ENCODE measurements around the gene GCNA. TPM values are rescaled to one million over a fixed set of nuclear protein-coding genes. Genes with fewer than 3 reads are reported as not detected.

Gene GCNA
- total RNA-seq, 1 experiment from 2014 or later: 2.9 TPM

DNA sequence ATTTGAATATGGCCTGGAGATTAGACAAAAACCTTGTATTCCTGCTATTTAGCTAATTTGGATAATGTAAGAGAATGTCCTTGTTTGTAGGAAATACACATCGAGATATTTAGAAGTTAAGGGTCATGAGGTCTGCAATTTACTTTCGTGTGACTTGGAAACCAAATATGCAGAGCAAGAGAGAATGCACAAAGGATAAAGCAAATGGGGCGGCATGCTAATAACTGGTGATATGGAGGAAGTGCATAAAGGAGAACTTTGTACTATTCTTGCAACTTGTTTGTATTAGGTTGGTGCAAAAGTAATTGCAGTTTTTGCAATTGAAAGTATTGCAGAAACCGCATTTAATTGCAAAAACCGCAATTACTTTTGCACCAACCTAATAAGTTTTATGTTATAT is 47.2 kb downstream of the GCNA start:
- H3K9me2 ChIP-seq (replicated peaks; ENCODE audit: low read length): no peaks in the 10 kb centered on the region
- TF ChIP-seq EZH2phosphoT487 (IDR thresholded peaks at IDR 0.05; ENCODE audit: borderline replicate concordance, low read length) (no peak), EZH2 (IDR thresholded peaks at IDR 0.05; ENCODE audit: low read length, unreplicated experiment) (no peak)
- no TSS peak for BruUV-seq (replicated peaks)
- no peaks in the 10 kb centered on the region for H3K27me3 ChIP-seq (ENCODE audit: low read length)
- no peaks in the 10 kb centered on the region for H3F3A ChIP-seq (ENCODE audit: low read length, unreplicated experiment)
- no peaks in the 10 kb centered on the region for H3K79me2 ChIP-seq (ENCODE audit: low read length)
- intact Hi-C loops (cut with micrococcal nuclease): no loop called here
- no peaks in the 10 kb centered on the region for H3K9me3 ChIP-seq (ENCODE audit: low read length)
- no peak overlapping the region for H3K4me2 ChIP-seq (ENCODE audit: low read length)
- H3K4me1 ChIP-seq (ENCODE audit: insufficient read depth, low read length): peaks cover 13% of the 10 kb centered on the region
- CTCF ChIA-PET: no interaction called here
- ATAC-seq (no peak), DNase-seq (no peak)
- no peak overlapping the region for H3K9ac ChIP-seq (ENCODE audit: low read length)
- no peaks in the 10 kb centered on the region for H4K20me1 ChIP-seq (ENCODE audit: low read length)
- H3K36me3 ChIP-seq (ENCODE audit: low read depth, low read length): no peaks in the 10 kb centered on the region
- POLR2A ChIA-PET (ENCODE audit: unreplicated experiment): no interaction called here
- H2AFZ ChIP-seq (ENCODE audit: low read length): no peak overlapping the region
- no peak overlapping the region for H3K4me3 ChIP-seq (ENCODE audit: low read length)
- no peak overlapping the region for H3K27ac ChIP-seq (ENCODE audit: low read length)

DNA sequence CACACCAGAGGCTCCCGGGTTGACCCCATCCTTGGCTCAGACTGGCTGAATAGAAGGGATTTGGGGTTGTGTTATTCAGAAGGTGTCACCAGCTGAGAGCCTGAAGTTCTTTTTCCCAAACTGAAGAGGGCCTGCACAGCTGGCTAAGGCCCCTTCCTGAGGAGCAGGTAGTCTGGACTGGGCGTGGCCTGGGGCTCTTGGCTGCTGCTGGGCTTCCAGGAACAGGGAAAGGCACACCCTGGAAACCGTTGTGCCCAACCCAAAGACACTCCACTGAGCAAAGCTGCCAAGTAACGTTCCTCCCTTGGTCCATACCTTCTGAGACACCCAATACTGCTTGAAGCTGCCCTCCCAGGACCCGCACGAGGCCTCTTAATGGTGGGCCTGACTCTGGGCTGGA is 48.3 kb downstream of the GCNA start:
- H3K36me3 ChIP-seq (ENCODE audit: low read depth, low read length): no peaks in the 10 kb centered on the region
- no peak overlapping the region for H3K27ac ChIP-seq (ENCODE audit: low read length)
- ChIA-PET CTCF (no interaction called here), POLR2A (ENCODE audit: unreplicated experiment) (no interaction called here)
- H3K9me3 ChIP-seq (ENCODE audit: low read length): no peaks in the 10 kb centered on the region
- H3K4me1 ChIP-seq (ENCODE audit: insufficient read depth, low read length): peaks cover 13% of the 10 kb centered on the region
- no peak overlapping the region for H3K4me3 ChIP-seq (ENCODE audit: low read length)
- H3F3A ChIP-seq (ENCODE audit: low read length, unreplicated experiment): no peaks in the 10 kb centered on the region
- H2AFZ ChIP-seq (ENCODE audit: low read length): no peak overlapping the region
- no peak overlapping the region for H3K4me2 ChIP-seq (ENCODE audit: low read length)
- no peaks in the 10 kb centered on the region for H4K20me1 ChIP-seq (ENCODE audit: low read length)
- no peak for ATAC-seq
- no peak for TF ChIP-seq EZH2phosphoT487 (IDR thresholded peaks at IDR 0.05; ENCODE audit: borderline replicate concordance, low read length)
- TF ChIP-seq EZH2 (IDR thresholded peaks at IDR 0.05; ENCODE audit: low read length, unreplicated experiment): no peak
- TF ChIP-seq, protein P1, sequence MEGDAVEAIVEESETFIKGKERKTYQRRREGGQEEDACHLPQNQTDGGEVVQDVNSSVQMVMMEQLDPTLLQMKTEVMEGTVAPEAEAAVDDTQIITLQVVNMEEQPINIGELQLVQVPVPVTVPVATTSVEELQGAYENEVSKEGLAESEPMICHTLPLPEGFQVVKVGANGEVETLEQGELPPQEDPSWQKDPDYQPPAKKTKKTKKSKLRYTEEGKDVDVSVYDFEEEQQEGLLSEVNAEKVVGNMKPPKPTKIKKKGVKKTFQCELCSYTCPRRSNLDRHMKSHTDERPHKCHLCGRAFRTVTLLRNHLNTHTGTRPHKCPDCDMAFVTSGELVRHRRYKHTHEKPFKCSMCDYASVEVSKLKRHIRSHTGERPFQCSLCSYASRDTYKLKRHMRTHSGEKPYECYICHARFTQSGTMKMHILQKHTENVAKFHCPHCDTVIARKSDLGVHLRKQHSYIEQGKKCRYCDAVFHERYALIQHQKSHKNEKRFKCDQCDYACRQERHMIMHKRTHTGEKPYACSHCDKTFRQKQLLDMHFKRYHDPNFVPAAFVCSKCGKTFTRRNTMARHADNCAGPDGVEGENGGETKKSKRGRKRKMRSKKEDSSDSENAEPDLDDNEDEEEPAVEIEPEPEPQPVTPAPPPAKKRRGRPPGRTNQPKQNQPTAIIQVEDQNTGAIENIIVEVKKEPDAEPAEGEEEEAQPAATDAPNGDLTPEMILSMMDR (conservative IDR thresholded peaks at IDR 0.05; ENCODE audit: low read depth, low read length): no peak
- H3K27me3 ChIP-seq (ENCODE audit: low read length): no peaks in the 10 kb centered on the region
- no TSS peak for BruUV-seq (replicated peaks)
- H3K79me2 ChIP-seq (ENCODE audit: low read length): no peaks in the 10 kb centered on the region
- no peak for DNase-seq
- intact Hi-C loops (cut with micrococcal nuclease): no loop called here
- no peak overlapping the region for H3K9ac ChIP-seq (ENCODE audit: low read length)
- no peaks in the 10 kb centered on the region for H3K9me2 ChIP-seq (replicated peaks; ENCODE audit: low read length)

DNA sequence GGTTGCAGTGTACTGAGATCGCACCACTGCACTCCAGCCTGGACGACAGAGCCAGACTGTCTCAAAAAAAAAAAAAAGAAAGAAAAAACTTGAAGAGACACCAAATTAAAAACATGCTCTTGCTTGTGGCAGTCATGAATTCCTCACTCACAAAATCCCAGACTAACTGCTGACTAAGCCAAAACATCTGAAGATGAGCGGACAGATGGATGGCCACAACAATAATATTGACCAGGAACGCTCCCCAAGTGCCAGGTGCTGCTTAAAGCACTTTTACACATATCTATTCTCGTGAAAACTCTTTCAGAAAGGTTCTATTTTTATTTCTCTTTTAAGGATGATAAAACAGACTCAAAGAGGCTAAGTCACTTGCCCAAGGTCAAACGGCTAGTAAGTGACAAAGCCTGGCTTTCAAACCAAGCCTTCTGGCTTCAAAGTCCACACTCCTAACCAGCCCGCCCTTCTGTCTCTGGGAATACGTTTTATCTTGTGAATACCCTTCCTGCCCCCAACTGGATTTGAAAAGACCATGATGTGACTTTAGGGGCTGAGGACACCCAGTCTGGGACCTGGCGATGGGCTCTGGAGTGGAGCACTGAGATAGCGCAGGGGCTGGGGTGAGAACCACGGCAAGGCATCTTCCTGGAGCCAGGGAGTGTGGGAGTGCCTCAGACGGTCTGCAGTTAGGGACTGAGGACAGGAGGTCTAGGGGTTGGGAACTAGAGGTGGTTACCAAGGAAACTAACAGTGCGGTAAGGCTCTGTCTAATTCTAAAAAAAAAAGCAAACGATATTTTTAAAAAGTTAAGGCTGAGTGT is 49.6 kb downstream of the GCNA start:
- H3K4me1 ChIP-seq (ENCODE audit: insufficient read depth, low read length): peaks cover 6% of the 10 kb centered on the region
- H3K9me2 ChIP-seq (replicated peaks; ENCODE audit: low read length): no peaks in the 10 kb centered on the region
- H3K9ac ChIP-seq (ENCODE audit: low read length): no peak overlapping the region
- ChIA-PET POLR2A (ENCODE audit: unreplicated experiment) (no interaction called here), CTCF (no interaction called here)
- no peak overlapping the region for H2AFZ ChIP-seq (ENCODE audit: low read length)
- ATAC-seq (no peak), DNase-seq (no peak)
- no TSS peak for BruUV-seq (replicated peaks)
- no peaks in the 10 kb centered on the region for H3K36me3 ChIP-seq (ENCODE audit: low read depth, low read length)
- no peaks in the 10 kb centered on the region for H3K9me3 ChIP-seq (ENCODE audit: low read length)
- no peaks in the 10 kb centered on the region for H4K20me1 ChIP-seq (ENCODE audit: low read length)
- no peak overlapping the region for H3K4me3 ChIP-seq (ENCODE audit: low read length)
- H3F3A ChIP-seq (ENCODE audit: low read length, unreplicated experiment): no peaks in the 10 kb centered on the region
- H3K27ac ChIP-seq (ENCODE audit: low read length): no peak overlapping the region
- no peaks in the 10 kb centered on the region for H3K79me2 ChIP-seq (ENCODE audit: low read length)
- H3K4me2 ChIP-seq (ENCODE audit: low read length): no peak overlapping the region
- intact Hi-C loops (cut with micrococcal nuclease): no loop called here
- H3K27me3 ChIP-seq (ENCODE audit: low read length): no peaks in the 10 kb centered on the region
- no peak for TF ChIP-seq EZH2phosphoT487 (IDR thresholded peaks at IDR 0.05; ENCODE audit: borderline replicate concordance, low read length)
- TF ChIP-seq, protein P1 (conservative IDR thresholded peaks at IDR 0.05; ENCODE audit: low read depth, low read length): no peak
- TF ChIP-seq EZH2 (IDR thresholded peaks at IDR 0.05; ENCODE audit: low read length, unreplicated experiment): no peak

Measured in PC-3 (cell line).